Measurements from ENCODE around the gene IFITM5.

IFITM5 gene

GRCh38 chr11:266676-267439 lies 32.5 kb downstream of the IFITM5 start:
- no peak for DNase-seq (ENCODE audit: low read depth)

GRCh38 chr11:261624-262023 lies 37.7 kb downstream of the IFITM5 start:
- DNase-seq (ENCODE audit: low read depth), result no peak

GRCh38 chr11:259413-259812 lies 39.9 kb downstream of the IFITM5 start:
- no peak for DNase-seq (ENCODE audit: low read depth)

- no peak for DNase-seq (ENCODE audit: low read depth)
Observed at GRCh38 chr11:257766-258493, 41.4 kb downstream of the IFITM5 start.

GRCh38 chr11:256952-257737 lies 42.2 kb downstream of the IFITM5 start:
- DNase-seq (ENCODE audit: low read depth), result no peak

GRCh38 chr11:255816-256215 lies 43.5 kb downstream of the IFITM5 start:
- DNase-seq (ENCODE audit: low read depth), result no peak

GRCh38 chr11:255176-255575 lies 44.1 kb downstream of the IFITM5 start:
- DNase-seq (ENCODE audit: low read depth), result no peak

GRCh38 chr11:253886-254270 lies 45.4 kb downstream of the IFITM5 start:
- no peak for DNase-seq (ENCODE audit: low read depth)

GRCh38 chr11:253160-253885 lies 46.0 kb downstream of the IFITM5 start:
- no peak for DNase-seq (ENCODE audit: low read depth)

- DNase-seq (ENCODE audit: low read depth), result no peak
Observed at GRCh38 chr11:252666-253065, 46.7 kb downstream of the IFITM5 start.

GRCh38 chr11:251550-251949 lies 47.8 kb downstream of the IFITM5 start:
- DNase-seq (ENCODE audit: low read depth), result no peak

GRCh38 chr11:250740-251299 lies 48.5 kb downstream of the IFITM5 start:
- DNase-seq (ENCODE audit: low read depth), result peak; percentile 66

GRCh38 chr11:250274-250673 lies 49.1 kb downstream of the IFITM5 start:
- DNase-seq (ENCODE audit: low read depth), result no peak

GRCh38 chr11:249062-249461 lies 50.3 kb downstream of the IFITM5 start:
- DNase-seq (ENCODE audit: low read depth), result no peak
